Breast epithelium (tissue), 3 donors: ENCODE measurements around the gene CFAP97.

ENCODE experiments used
- POLR2A ChIP-seq: fragments of 450-650 bp; IDR thresholded peaks from one replicate; pipeline ENCODE4 v1.6.1; 2016; ENCODE audit warnings: antibody characterized with exemption, mild to moderate bottlenecking, moderate library complexity
- TF ChIP-seq, protein P1 (sequence below), 3 donors: fragments of 450-650 bp; IDR thresholded peaks; one replicate each; pipeline ENCODE4 v1.5.1; 2016 to 2017; ENCODE audit warnings: antibody characterized with exemption in 3 of 3, mild to moderate bottlenecking in 3 of 3, moderate library complexity in 3 of 3

DNA sequence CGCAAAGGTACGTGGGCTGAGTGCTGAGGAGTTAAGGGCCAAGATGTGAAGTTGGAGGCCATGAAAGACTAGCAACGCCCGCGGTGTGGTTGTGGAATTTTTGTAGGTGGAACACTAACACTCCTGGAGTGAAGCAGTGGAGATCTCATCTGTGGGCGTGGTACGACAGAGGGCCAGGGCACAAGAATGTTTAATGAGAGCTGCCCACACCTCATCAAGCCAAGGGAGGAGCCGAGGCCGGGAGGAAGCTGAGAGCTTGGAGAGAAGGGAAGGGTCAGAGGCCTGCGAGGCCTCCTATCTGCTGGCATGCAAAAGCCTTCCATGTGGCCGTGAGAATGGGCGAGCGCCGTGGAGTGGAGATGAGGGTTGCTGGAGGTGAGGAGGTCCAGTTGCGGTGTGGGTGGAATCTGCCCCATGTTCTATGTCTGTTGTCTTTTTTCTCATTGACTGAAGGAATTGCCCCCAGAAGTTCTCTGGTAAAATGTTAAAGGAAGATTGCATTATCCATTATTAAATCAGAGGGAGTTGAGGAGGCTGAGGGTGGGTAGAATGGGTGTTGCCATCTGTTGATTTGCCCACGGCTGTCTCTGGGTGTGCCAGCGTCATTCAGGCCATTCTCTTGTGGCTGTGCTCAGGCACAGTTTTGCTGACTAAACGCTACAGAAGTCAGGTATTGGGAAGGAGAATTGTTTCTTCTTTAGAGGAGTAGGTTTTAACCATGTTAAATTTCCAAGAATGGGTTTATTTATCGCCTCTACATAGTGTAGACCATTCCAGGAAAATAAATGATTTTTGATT lies 25.4 kb upstream of the CFAP97 start:
- TF ChIP-seq, protein P1, sequence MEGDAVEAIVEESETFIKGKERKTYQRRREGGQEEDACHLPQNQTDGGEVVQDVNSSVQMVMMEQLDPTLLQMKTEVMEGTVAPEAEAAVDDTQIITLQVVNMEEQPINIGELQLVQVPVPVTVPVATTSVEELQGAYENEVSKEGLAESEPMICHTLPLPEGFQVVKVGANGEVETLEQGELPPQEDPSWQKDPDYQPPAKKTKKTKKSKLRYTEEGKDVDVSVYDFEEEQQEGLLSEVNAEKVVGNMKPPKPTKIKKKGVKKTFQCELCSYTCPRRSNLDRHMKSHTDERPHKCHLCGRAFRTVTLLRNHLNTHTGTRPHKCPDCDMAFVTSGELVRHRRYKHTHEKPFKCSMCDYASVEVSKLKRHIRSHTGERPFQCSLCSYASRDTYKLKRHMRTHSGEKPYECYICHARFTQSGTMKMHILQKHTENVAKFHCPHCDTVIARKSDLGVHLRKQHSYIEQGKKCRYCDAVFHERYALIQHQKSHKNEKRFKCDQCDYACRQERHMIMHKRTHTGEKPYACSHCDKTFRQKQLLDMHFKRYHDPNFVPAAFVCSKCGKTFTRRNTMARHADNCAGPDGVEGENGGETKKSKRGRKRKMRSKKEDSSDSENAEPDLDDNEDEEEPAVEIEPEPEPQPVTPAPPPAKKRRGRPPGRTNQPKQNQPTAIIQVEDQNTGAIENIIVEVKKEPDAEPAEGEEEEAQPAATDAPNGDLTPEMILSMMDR (IDR thresholded peaks at IDR 0.05), result no peak
- no peak for TF ChIP-seq POLR2A
